Activated T-helper 2 cell treated with anti-CD3 and anti-CD28 coated beads, Interferon-gamma antibody, Interleukin-2, Interleukin-4, amounts not matched to agents 10 μg/mL and 5 μg/mL and 100 μg/mL, durations not matched to agents 14 hours and 24 hours and 36 hours (primary cell): Measurements from ENCODE around the gene SNX3. TPM values are rescaled to one million over a fixed set of nuclear protein-coding genes. Genes with fewer than 3 reads are reported as not detected.

ENCODE experiments used
- DNase-seq: peaks from one replicate; pipeline ENCODE4 v3.0.0; 2021; ENCODE audit warnings: low spot score
- H3K27ac Mint-ChIP-seq: one replicate; pipeline ENCODE4 v1.8.0; 2021; ENCODE audit warnings: mixed read lengths
- H3K27me3 Mint-ChIP-seq: one replicate; pipeline ENCODE4 v1.8.0; 2021; ENCODE audit warnings: low read depth, mixed read lengths
- H3K36me3 Mint-ChIP-seq: one replicate; pipeline ENCODE4 v1.8.0; 2021; ENCODE audit warnings: low read depth, mixed read lengths
- H3K4me1 Mint-ChIP-seq: one replicate; pipeline ENCODE4 v1.8.0; 2021; ENCODE audit warnings: low read depth, mixed read lengths
- H3K4me3 Mint-ChIP-seq: one replicate; pipeline ENCODE4 v1.8.0; 2021; ENCODE audit warnings: low read depth, mild to moderate bottlenecking, moderate library complexity, mixed read lengths
- H3K9me3 Mint-ChIP-seq: one replicate; pipeline ENCODE4 v1.8.0; 2021; ENCODE audit warnings: mixed read lengths
- intact Hi-C: fragments of 100-400 bp; cut with micrococcal nuclease; formaldehyde crosslinking; loops from one replicate; pipeline ENCODE4 v1.15.1; 2023
- total RNA-seq: library from RNA; stranded (reverse); gene quantifications from 2 replicates; pipeline ENCODE4 v1.2.3, GENCODE V29; 2022

The SNX3 gene
- total RNA-seq, 1 donor from 2014 or later, result 73.9 TPM

GRCh38 chr6:108163644-108164542 is 96.9 kb downstream of the SNX3 start:
- Mint-ChIP-seq H3K27ac (peak overlapping the region; percentile 4), H3K9me3 (no peaks in the 10 kb centered on the region), H3K4me1 (peaks cover 3% of the 10 kb centered on the region), H3K27me3 (peaks cover 88% of the 10 kb centered on the region), H3K4me3 (no peak overlapping the region), H3K36me3 (no peaks in the 10 kb centered on the region)
- DNase-seq, result no peak
- intact Hi-C loops, result loop anchor here (5.0 kb wide), 1 partner anchor 672 kb away; the partner anchor contains the start of gene SOBP

GRCh38 chr6:108163267-108163643 is 97.6 kb downstream of the SNX3 start:
- no peak for DNase-seq
- no peaks in the 10 kb centered on the region for H3K36me3 Mint-ChIP-seq
- H3K27me3 Mint-ChIP-seq, result peaks cover 93% of the 10 kb centered on the region
- H3K27ac Mint-ChIP-seq, result no peak overlapping the region
- intact Hi-C loops, result loop anchor here (5.0 kb wide), 1 partner anchor 671 kb away; the partner anchor contains the start of gene SOBP
- H3K9me3 Mint-ChIP-seq, result no peaks in the 10 kb centered on the region
- peaks cover 4% of the 10 kb centered on the region for H3K4me1 Mint-ChIP-seq
- H3K4me3 Mint-ChIP-seq, result no peak overlapping the region

- Mint-ChIP-seq H3K27ac (no peak overlapping the region), H3K27me3 (peaks cover 88% of the 10 kb centered on the region), H3K36me3 (peaks cover 3% of the 10 kb centered on the region), H3K9me3 (no peaks in the 10 kb centered on the region), H3K4me1 (peaks cover 6% of the 10 kb centered on the region), H3K4me3 (no peak overlapping the region)
- intact Hi-C loops, result loop anchor here (5.0 kb wide), 1 partner anchor 670 kb away; the partner anchor contains the start of gene SOBP
- DNase-seq, result no peak
Measured at GRCh38 chr6:108161724-108162282, 99.0 kb downstream of the SNX3 start.

Other genes with a start within 250 kb of the SNX3 start
- gene OSTM1, start 186.3 kb downstream of the SNX3 start, total RNA-seq, result 15.5 and 16.4 TPM in 2 replicates
- gene NR2E1, start 95.0 kb downstream of the SNX3 start, total RNA-seq, result not detected in 2 replicates
- 4.7 and 5.5 TPM in 2 replicates for gene AFG1L, start 34.0 kb upstream of the SNX3 start, total RNA-seq